GM21423 (cell line): ENCODE results near the gene CNNM1.

Experiments
- ATAC-seq: cut with Tn5 transposase; IDR thresholded peaks from one replicate; pipeline ENCODE4 v1.9.1; 2021; ENCODE audit warnings: mild to moderate bottlenecking, moderate library complexity; ENCODE audit not compliant: unreplicated experiment

Gene CNNM1

GRCh38 chr10:99443500-99443899 is 114.3 kb downstream of the CNNM1 start:
- no peak for ATAC-seq
